Breast epithelium (tissue), 3 donors: ENCODE results near the gene EP400.

Experiments
- CTCF ChIP-seq, 3 donors: fragments of 450-650 bp; IDR thresholded peaks; one replicate each; pipeline ENCODE4 v1.5.1; 2016 to 2017; ENCODE audit warnings: antibody characterized with exemption in 3 of 3, mild to moderate bottlenecking in 3 of 3, moderate library complexity in 3 of 3
- POLR2A ChIP-seq: fragments of 450-650 bp; IDR thresholded peaks from one replicate; pipeline ENCODE4 v1.6.1; 2016; ENCODE audit warnings: antibody characterized with exemption, mild to moderate bottlenecking, moderate library complexity

- TF ChIP-seq POLR2A (no peak), CTCF (IDR thresholded peaks at IDR 0.05) (no peak)
These were observed 95.1 kb downstream of the EP400 start for GRCh38 chr12:132044661-132045412.
